NCI-H2196 (cell line): ENCODE data around the gene EIF2A.

Experiments
- DNase-seq: peaks from one replicate; lab custom pipeline; 2025; ENCODE audit not compliant: unreplicated experiment; lab: John Stamatoyannopoulos, UW

Gene EIF2A

DNA sequence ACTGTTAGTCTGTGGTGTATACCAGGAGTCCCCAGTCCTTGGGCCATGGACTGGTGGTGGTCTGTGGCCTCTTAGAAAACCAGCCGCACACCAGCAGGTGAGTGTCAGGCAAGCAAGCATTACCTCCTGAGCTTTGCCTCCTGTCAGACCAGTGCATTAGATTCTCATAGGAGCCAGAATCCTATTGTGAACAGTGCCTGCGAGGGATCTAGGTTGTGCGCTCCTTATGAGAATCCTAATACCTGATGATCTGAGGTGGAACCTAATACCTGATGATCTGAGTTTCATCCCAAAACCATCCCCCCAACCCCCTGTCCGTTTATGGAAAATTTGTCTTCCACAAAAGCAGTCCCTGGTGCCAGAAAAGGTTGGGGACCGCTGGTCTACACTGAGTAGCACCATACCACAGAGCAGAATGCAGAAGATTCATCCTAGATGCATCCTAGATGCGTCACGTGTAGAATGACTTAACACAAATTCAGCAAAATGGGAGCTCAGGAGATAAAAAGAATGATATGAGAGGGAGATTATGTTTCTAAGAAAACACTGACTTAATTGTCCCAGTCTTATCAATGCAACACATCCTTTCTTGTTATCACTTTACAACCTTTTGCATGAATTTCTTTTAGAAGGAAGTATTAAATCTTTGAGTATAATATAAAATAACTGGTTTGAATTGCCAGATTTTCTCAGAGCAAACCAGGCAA lies 85.1 kb downstream of the EIF2A start:
- no peak for DNase-seq

DNA sequence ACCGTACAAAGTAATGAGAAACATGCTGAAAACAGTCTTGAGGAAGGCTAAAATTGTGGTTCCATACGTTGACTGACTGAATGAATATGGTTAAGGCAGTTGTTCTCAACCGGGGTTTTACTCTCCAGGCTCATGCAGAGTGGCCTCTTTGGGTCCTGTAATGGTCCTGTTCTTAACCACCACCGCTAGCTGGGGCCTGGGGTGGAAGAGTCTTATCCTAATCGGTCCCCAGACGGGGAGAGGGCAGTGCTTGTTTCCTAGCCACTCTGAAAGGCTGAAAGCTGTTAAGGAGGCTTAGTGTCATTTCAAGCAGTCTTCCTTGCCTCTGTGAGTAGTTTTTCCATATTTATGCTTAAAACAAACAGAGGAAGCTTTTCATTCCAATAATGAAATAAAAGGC lies 88.5 kb downstream of the EIF2A start:
- DNase-seq, result no peak

DNA sequence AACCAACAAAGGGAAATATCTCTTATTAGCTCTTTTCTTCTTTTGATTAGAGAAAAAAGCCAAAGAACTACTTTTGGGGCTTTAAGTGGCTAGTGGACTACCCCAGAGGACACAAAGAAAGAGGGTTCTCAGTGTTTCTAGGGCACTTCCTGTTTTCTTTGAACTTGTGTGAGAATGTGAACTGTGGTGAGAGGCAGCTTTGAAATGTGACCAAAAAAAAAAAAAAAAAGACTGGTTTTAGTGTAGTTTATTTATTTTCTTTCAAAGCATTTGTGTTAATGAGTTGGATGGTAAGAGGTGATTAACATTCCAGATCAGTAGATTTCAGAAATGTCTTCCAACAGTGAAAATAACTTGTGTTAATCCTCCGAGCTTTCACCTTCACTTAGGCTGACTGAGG lies 88.9 kb downstream of the EIF2A start:
- no peak for DNase-seq
